OCI-LY7 (cell line): ENCODE data around the gene PRPF8. TPM values are rescaled to one million over a fixed set of nuclear protein-coding genes. Genes with fewer than 3 reads are reported as not detected.
"Not testable (repeated sequence)": the region's sequence is repeated elsewhere in the genome, so short reads cannot be mapped to it uniquely, and the experiment has no call there.

ENCODE experiments used
- BruUV-seq: library from RNA; stranded (reverse); fragments of 400-500 nt; replicated peaks from 2 replicates; lab custom pipeline; 2021; lab: Mats Ljungman, UMichigan
- CTCF ChIA-PET: fragments of 300-600 bp; sonication (Branson Sonifier 250); formaldehyde crosslinking; loops from one replicate; lab custom pipeline; 2022; ENCODE audit warnings: antibody characterized with exemption; ENCODE audit not compliant: unreplicated experiment; lab: Charles Lee
- POLR2A ChIA-PET: fragments of 300-600 bp; sonication (Branson Sonifier 250); formaldehyde crosslinking; loops from one replicate; lab custom pipeline; 2022; ENCODE audit warnings: antibody characterized with exemption; lab: Charles Lee
- DNase-seq: peaks from one replicate; pipeline ENCODE4 v3.0.0-alpha.2; 2015; ENCODE audit warnings: low spot score
- H2AFZ ChIP-seq: fragments of 200-600 bp; sonication (generic), shearing (Covaris generic); 2 replicates; pipeline ENCODE4 v1.6.1; 2014; ENCODE audit warnings: mild to moderate bottlenecking, antibody characterized with exemption, low read length, moderate library complexity
- H3K27ac ChIP-seq: fragments of 200-600 bp; sonication (generic); 2 replicates; pipeline ENCODE4 v1.5.1; 2014; ENCODE audit warnings: mixed run types, low read depth, mild to moderate bottlenecking, moderate library complexity, low read length, inconsistent platforms; ENCODE audit not compliant: poor library complexity, severe bottlenecking
- H3K36me3 ChIP-seq: fragments of 200-600 bp; sonication (generic); 2 replicates; pipeline ENCODE4 v1.6.1; 2014; ENCODE audit warnings: mild to moderate bottlenecking, antibody characterized with exemption, low read length, moderate library complexity, mixed read lengths; ENCODE audit not compliant: insufficient read depth
- H3K4me1 ChIP-seq: fragments of 200-600 bp; sonication (generic); 2 replicates; pipeline ENCODE4 v1.5.1; 2014; ENCODE audit warnings: mild to moderate bottlenecking, low read length; ENCODE audit not compliant: insufficient read depth, poor library complexity, severe bottlenecking
- H3K4me2 ChIP-seq: fragments of 200-600 bp; sonication (generic); 2 replicates; pipeline ENCODE4 v1.6.1; 2014; ENCODE audit warnings: mild to moderate bottlenecking, low read length
- H3K4me3 ChIP-seq: fragments of 200-600 bp; sonication (generic); 2 replicates; pipeline ENCODE4 v1.5.1; 2014; ENCODE audit warnings: mild to moderate bottlenecking, low read depth, low read length; ENCODE audit not compliant: poor library complexity, severe bottlenecking
- H3K79me2 ChIP-seq: fragments of 200-600 bp; sonication (generic); 2 replicates; pipeline ENCODE4 v1.6.1; 2016; ENCODE audit warnings: low read depth, mild to moderate bottlenecking, low read length, moderate library complexity, mixed read lengths; ENCODE audit not compliant: insufficient read depth
- H3K9me2 ChIP-seq: fragments of 200-600 bp; sonication (generic); 2 replicates; pipeline ENCODE4 v1.6.1; 2016; ENCODE audit warnings: mild to moderate bottlenecking, low read length, mixed read lengths; ENCODE audit not compliant: insufficient read depth
- H3K9me3 ChIP-seq: fragments of 200-600 bp; sonication (generic); 2 replicates; pipeline ENCODE4 v1.6.1; 2014; ENCODE audit warnings: mild to moderate bottlenecking, mixed run types, low read length, mixed read lengths
- H4K20me1 ChIP-seq: fragments of 200-600 bp; sonication (generic); 2 replicates; pipeline ENCODE4 v1.6.1; 2014; ENCODE audit warnings: mild to moderate bottlenecking, antibody characterized with exemption, low read length, moderate library complexity, mixed read lengths; ENCODE audit not compliant: insufficient read depth
- CTCF ChIP-seq: fragments of 200-600 bp; sonication (generic); conservative IDR thresholded peaks from 2 replicates; pipeline ENCODE4 v1.5.1; 2014; ENCODE audit warnings: mild to moderate bottlenecking, antibody characterized with exemption, low read length, moderate library complexity, mixed read lengths
- EZH2phosphoT487 ChIP-seq: fragments of 200-600 bp; sonication (generic); IDR thresholded peaks from 2 replicates; pipeline ENCODE4 v1.6.1; 2018; ENCODE audit warnings: low read depth, borderline replicate concordance, mild to moderate bottlenecking, mixed run types, antibody characterized with exemption, low read length, moderate library complexity, mixed read lengths
- intact Hi-C: fragments of 100-400 bp; cut with micrococcal nuclease; formaldehyde crosslinking; loops from one replicate; pipeline ENCODE4 v1.10.0; 2022; ENCODE audit not compliant: unreplicated experiment
- total RNA-seq, 2 experiments: library from RNA; depleted of rRNA in 1 of 2; stranded (reverse); fragments of >200 nt in 1 of 2; shearing (Covaris generic) in 1 of 2; gene quantifications; 2 replicates each; pipeline ENCODE4 v1.2.3, GENCODE V29; 2014 to 2022

Gene PRPF8
- total RNA-seq, 2 experiments from 2014 or later: 162 to 427 TPM

- no peak for DNase-seq
- Histone ChIP-seq H3K4me1 (no peaks in the 10 kb centered on the region), H3K27ac (no peak overlapping the region), H3K4me2 (no peak overlapping the region), H3K79me2 (no peaks in the 10 kb centered on the region), H4K20me1 (no peaks in the 10 kb centered on the region), H3K36me3 (no peaks in the 10 kb centered on the region), H3K4me3 (no peak overlapping the region), H2AFZ (no peak overlapping the region), H3K9me2 (no peaks in the 10 kb centered on the region), H3K9me3 (no peaks in the 10 kb centered on the region)
- BruUV-seq: no TSS peak
- CTCF ChIA-PET: no interaction called here
- no peak for TF ChIP-seq EZH2phosphoT487
- intact Hi-C loops: no loop called here
- POLR2A ChIA-PET: no interaction called here
These were observed 20.3 kb upstream of the PRPF8 start for GRCh38 chr17:1705004-1705403.

DNA sequence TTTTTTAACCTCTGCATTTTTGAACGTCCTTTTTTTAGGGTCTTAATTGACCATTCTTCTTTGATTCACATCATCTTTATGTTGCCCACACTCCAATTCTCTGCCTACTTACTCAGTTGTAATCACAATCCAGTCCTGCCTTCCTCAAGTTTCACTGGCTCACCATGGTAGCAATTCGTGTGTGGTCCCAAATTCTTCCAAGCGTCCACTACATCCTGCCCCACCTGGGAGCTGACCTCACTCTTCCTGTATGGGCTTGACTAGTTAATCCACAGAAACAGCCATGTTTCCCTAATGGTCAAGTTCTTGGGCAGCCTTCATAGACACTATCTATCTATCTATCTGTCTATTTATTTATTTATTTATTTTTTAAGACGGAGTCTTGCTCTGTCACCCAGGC, 18.4 kb upstream of the PRPF8 start:
- Histone ChIP-seq H2AFZ (no peak overlapping the region), H4K20me1 (no peaks in the 10 kb centered on the region), H3K4me3 (no peak overlapping the region), H3K27ac (no peak overlapping the region), H3K4me2 (no peak overlapping the region), H3K4me1 (no peaks in the 10 kb centered on the region), H3K9me2 (no peaks in the 10 kb centered on the region), H3K9me3 (no peaks in the 10 kb centered on the region), H3K36me3 (no peaks in the 10 kb centered on the region), H3K79me2 (no peaks in the 10 kb centered on the region)
- no peak for DNase-seq
- CTCF ChIA-PET: no interaction called here
- TF ChIP-seq CTCF: no peak
- no peak for TF ChIP-seq EZH2phosphoT487
- POLR2A ChIA-PET: no interaction called here
- no TSS peak for BruUV-seq
- intact Hi-C loops: no loop called here

DNA sequence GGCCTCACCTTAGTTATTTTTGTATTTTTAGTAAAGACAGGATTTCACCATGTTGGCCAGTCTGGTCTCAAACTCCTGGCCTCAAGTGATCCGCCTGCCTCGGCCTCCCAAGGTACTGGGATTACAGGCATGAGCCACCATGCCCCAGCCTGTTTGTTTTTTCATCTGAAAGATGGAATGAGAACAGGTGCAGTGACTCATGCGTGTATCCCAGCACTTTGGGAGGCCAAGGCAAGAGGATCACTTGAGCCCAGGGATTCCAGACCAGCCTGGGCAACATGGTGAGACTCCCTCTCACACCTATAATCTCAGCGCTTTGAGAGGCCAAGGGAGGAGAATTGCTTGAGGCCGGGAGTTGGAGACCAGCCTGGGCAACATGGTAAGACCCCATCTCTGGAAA, 15.2 kb upstream of the PRPF8 start:
- H3K9me3 ChIP-seq, H3K79me2 ChIP-seq, intact Hi-C loops, H3K27ac ChIP-seq, DNase-seq, H4K20me1 ChIP-seq, CTCF ChIA-PET, H3K36me3 ChIP-seq, H3K4me3 ChIP-seq, BruUV-seq, H3K4me2 ChIP-seq, H3K9me2 ChIP-seq, H3K4me1 ChIP-seq, H2AFZ ChIP-seq: not testable (repeated sequence)
- POLR2A ChIA-PET: interaction anchor here (0.7 kb wide), 1 partner anchor 373 kb away, joined by 3 read pairs; no protein-coding TSS in a partner anchor

DNA sequence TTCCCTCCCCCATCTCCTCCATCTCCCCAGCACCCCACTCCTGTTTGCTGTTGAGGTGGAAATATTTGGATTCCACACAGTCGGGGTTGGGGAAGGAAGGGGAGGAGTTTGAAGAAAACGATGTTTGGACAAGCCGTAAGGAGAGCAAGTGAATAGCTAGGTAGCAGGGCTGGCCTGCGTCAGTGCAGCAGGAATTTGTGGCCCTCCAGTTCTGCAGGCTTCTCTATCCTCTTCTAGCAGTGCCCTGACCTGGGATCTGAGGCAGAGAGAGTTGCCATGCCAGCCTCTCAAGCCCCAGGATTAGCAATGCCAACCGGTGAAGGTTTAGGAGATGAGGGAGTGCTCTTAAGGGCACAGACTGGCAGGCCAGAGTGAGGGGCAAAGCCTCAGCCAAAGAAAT, 13.0 kb upstream of the PRPF8 start:
- DNase-seq: no peak
- no peaks in the 10 kb centered on the region for H3K79me2 ChIP-seq
- no peaks in the 10 kb centered on the region for H3K9me2 ChIP-seq
- H3K27ac ChIP-seq: no peak overlapping the region
- no peaks in the 10 kb centered on the region for H3K36me3 ChIP-seq
- intact Hi-C loops: no loop called here
- no peaks in the 10 kb centered on the region for H3K4me1 ChIP-seq
- no TSS peak for BruUV-seq
- no peaks in the 10 kb centered on the region for H4K20me1 ChIP-seq
- ChIA-PET CTCF (no interaction called here), POLR2A (interaction anchor here (0.6 kb wide), 1 partner anchor 1928 kb away, joined by 3 read pairs; no protein-coding TSS in a partner anchor)
- H3K4me2 ChIP-seq: no peak overlapping the region
- no peak overlapping the region for H3K4me3 ChIP-seq
- TF ChIP-seq CTCF (no peak), EZH2phosphoT487 (no peak)
- H3K9me3 ChIP-seq: no peaks in the 10 kb centered on the region
- H2AFZ ChIP-seq: no peak overlapping the region
